Measurements from ENCODE around the gene RFX3.

RFX3 gene

DNA sequence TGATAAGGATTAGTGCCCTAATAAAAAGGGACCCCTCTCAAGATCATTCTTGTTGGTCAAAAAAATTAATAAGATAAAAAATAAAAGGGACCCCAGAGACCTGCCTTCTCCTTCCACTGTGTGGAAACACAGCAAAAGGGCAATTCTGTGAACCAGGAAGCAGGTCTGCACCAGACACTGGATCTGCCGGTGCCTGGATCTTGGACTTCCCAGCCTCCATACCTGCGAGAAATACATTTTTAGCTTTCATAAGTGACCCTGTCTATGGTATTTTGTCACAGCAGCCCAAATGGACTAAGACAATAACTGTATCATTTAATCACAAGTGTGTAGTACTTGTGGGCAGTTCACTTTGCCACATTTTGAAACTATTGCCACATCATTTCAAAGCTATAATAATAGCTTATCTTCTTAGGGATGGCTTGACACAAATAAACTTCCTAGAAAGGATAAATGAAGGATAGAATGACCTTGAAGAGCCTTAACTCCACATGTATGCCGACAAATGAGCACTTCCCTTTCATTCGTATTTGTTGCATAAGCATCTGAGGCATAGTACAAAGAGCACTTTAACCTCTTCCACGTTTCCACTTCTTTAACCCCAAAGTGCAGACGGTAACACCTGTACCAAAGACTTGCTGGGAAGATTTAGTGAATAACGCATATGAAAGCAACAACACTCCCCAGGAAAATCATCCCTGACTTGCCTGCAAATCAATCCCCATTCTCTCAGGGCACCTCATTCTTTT is 336.5 kb downstream of the RFX3 start:
- Histone ChIP-seq H3K36me3 (ENCODE audit: control insufficient read depth in 4 of 4, insufficient read depth in 4 of 4, low read length in 3 of 4) (no peaks in the 10 kb centered on the region), H3K4me3 (ENCODE audit: control insufficient read depth in 1 of 7, extremely low read depth in 1 of 7, insufficient read depth in 4 of 7, low read depth in 2 of 7, low read length in 6 of 7) (no peak overlapping the region), H3K27ac (ENCODE audit: insufficient read depth in 1 of 2, low read depth in 1 of 2, low read length in 2 of 2, poor library complexity in 1 of 2, severe bottlenecking in 2 of 2) (no peak overlapping the region), H3K4me1 (ENCODE audit: control extremely low read depth in 1 of 4, control insufficient read depth in 4 of 4, insufficient read depth in 4 of 4, low read length in 3 of 4) (no peaks in the 10 kb centered on the region), H3K27me3 (replicated peaks in 2 of 5; ENCODE audit: control insufficient read depth in 4 of 5, insufficient read depth in 5 of 5, low read length in 4 of 5) (peaks cover 0 to 3% (median 0%) of the 10 kb centered on the region in 5 experiments), H3K9me3 (ENCODE audit: control extremely low read depth in 1 of 5, control insufficient read depth in 4 of 5, insufficient read depth in 2 of 5, low read depth in 1 of 5, low read length in 4 of 5) (no peaks in the 10 kb centered on the region)
- POLR2A ChIA-PET: no interaction called here
- WGBS (ENCODE audit: insufficient coverage): 92% methylated on average over 4 of the region's 7 CpGs
- DNase-seq: no peak
- CTCF ChIA-PET: interaction anchor here (2.5 to 4.4 kb wide), 2 partner anchors 8 to 331 kb away, joined by 9 to 23 read pairs; no protein-coding TSS in a partner anchor

DNA sequence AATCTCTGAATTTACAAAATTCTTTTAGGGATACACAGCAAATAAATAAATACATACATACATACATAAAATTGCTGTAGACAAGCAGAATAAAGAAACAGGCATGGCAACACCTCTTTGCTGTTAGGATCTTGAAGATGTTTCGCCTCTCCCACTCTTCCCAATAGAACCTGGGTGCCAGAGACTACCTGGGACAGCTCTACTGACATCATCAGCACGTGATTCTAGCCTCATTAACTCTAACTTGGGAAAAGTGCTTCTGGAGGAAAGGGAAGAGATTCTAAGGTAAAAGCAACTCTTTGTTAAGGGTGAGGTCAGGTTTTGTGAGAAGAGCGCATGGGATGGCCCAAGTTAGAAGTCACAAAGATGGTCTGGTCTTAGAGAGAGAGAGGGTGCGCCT is 339.1 kb downstream of the RFX3 start:
- CTCF ChIA-PET: interaction anchor here (4.4 kb wide), 1 partner anchor 328 kb away, joined by 23 read pairs; no protein-coding TSS in a partner anchor
- no peak overlapping the region for H3K4me3 ChIP-seq (ENCODE audit: control insufficient read depth in 1 of 7, extremely low read depth in 1 of 7, insufficient read depth in 4 of 7, low read depth in 2 of 7, low read length in 6 of 7)
- peaks cover 0 to 2% (median 1%) of the 10 kb centered on the region in 4 experiments for H3K4me1 ChIP-seq (ENCODE audit: control extremely low read depth in 1 of 4, control insufficient read depth in 4 of 4, insufficient read depth in 4 of 4, low read length in 3 of 4)
- H3K27ac ChIP-seq (ENCODE audit: insufficient read depth in 1 of 2, low read depth in 1 of 2, low read length in 2 of 2, poor library complexity in 1 of 2, severe bottlenecking in 2 of 2): no peak overlapping the region
- POLR2A ChIA-PET: no interaction called here
- no peaks in the 10 kb centered on the region for H3K9me3 ChIP-seq (ENCODE audit: control extremely low read depth in 1 of 5, control insufficient read depth in 4 of 5, insufficient read depth in 2 of 5, low read depth in 1 of 5, low read length in 4 of 5)
- no peaks in the 10 kb centered on the region for H3K36me3 ChIP-seq (ENCODE audit: control insufficient read depth in 4 of 4, insufficient read depth in 4 of 4, low read length in 3 of 4)
- WGBS (ENCODE audit: insufficient coverage): 71% methylated on average over 2 of the region's 4 CpGs
- H3K27me3 ChIP-seq (replicated peaks in 2 of 5; ENCODE audit: control insufficient read depth in 4 of 5, insufficient read depth in 5 of 5, low read length in 4 of 5): peaks cover 0 to 15% (median 0%) of the 10 kb centered on the region in 5 experiments
- DNase-seq: no peak

DNA sequence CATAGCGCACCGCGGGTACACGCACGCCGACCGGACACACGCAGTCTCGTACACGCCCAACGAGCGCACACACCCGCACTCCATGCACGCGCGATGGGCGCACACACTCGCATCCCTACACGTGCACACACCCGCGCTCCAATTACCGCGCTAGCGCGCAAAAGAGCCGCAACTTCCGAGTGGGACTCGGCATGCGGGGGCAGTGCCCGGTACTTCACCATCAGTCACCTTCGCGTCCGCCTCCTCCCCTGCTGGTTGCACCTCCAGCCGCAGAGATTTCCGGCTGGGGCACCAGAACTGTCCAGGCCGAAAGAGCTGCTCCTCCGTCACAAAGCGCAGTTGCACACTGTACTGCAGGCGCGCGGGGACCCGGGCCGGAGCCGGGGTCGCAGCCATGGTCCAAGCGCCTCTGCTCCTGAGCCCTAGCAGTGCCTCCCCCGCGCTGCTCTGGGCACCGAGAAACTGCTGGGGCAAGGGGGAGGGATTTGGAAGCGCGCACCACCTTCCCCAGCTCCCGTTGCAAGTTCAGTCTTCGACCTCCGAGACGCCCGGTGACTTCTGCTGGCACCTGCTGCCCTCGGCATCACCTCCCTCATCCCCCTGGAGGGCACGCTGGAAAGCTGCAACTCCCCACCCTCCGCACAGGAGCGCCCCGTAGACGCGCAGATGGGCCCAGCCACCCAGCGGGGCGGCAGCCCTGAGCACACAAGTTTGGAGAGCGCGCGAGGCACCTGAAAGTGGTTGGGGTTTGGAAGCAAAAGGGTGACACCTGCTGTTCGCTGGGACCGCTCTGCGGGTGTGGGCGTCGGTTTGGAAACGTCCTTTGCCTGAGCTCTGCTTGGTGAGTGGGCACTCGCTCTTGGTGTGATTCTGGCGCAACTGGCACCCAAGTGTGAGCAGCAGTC is 344.5 kb downstream of the RFX3 start:
- H3K4me3 ChIP-seq (ENCODE audit: control insufficient read depth in 1 of 7, extremely low read depth in 1 of 7, insufficient read depth in 4 of 7, low read depth in 2 of 7, low read length in 6 of 7): peak overlapping the region; percentile 34 to 81 (median 65)
- H3K36me3 ChIP-seq (ENCODE audit: control insufficient read depth in 4 of 4, insufficient read depth in 4 of 4, low read length in 3 of 4): no peaks in the 10 kb centered on the region
- POLR2A ChIA-PET: no interaction called here
- peak; percentile 83 to 91 (median 90) for DNase-seq
- under 1% methylated on average over 74 of the region's 76 CpGs for whole genome bisulfite sequencing (ENCODE audit: insufficient coverage)
- H3K27me3 ChIP-seq (replicated peaks in 2 of 5; ENCODE audit: control insufficient read depth in 4 of 5, insufficient read depth in 5 of 5, low read length in 4 of 5): peaks cover 0 to 24% (median 13%) of the 10 kb centered on the region in 5 experiments
- no peaks in the 10 kb centered on the region for H3K9me3 ChIP-seq (ENCODE audit: control extremely low read depth in 1 of 5, control insufficient read depth in 4 of 5, insufficient read depth in 2 of 5, low read depth in 1 of 5, low read length in 4 of 5)
- H3K27ac ChIP-seq (ENCODE audit: insufficient read depth in 1 of 2, low read depth in 1 of 2, low read length in 2 of 2, poor library complexity in 1 of 2, severe bottlenecking in 2 of 2): no peak overlapping the region
- H3K4me1 ChIP-seq (ENCODE audit: control extremely low read depth in 1 of 4, control insufficient read depth in 4 of 4, insufficient read depth in 4 of 4, low read length in 3 of 4): peaks cover under 1 to 32% (median 22%) of the 10 kb centered on the region in 4 experiments
- CTCF ChIA-PET: interaction anchor here (0.7 to 8.8 kb wide), 23 partner anchors 9 to 337 kb away, joined by 3 to 100 read pairs (median 4); partner anchors contain the start of gene PUM3

DNA sequence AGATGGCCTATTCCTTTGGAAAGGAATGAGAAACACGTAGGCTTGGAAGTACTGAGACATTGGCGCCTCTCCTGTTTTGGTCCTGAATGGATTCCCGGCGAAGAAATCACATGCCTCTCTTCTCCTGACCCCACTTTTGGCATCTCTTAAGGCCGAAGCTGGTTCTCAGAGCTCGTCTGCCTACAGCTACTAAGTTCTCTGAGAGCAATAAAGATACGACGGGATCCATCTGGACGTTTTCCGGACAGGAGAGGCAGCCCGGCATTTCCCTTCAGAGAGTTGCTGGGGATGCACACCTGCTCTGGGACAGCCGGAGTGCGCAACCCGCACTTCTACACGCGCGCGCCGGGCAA is 345.1 kb downstream of the RFX3 start:
- Histone ChIP-seq H3K27me3 (replicated peaks in 2 of 5; ENCODE audit: control insufficient read depth in 4 of 5, insufficient read depth in 5 of 5, low read length in 4 of 5) (peaks cover 0 to 24% (median 13%) of the 10 kb centered on the region in 5 experiments), H3K4me3 (ENCODE audit: control insufficient read depth in 1 of 7, extremely low read depth in 1 of 7, insufficient read depth in 4 of 7, low read depth in 2 of 7, low read length in 6 of 7) (peak overlapping the region; percentile 34 to 81 (median 65)), H3K27ac (ENCODE audit: insufficient read depth in 1 of 2, low read depth in 1 of 2, low read length in 2 of 2, poor library complexity in 1 of 2, severe bottlenecking in 2 of 2) (no peak overlapping the region), H3K36me3 (ENCODE audit: control insufficient read depth in 4 of 4, insufficient read depth in 4 of 4, low read length in 3 of 4) (no peaks in the 10 kb centered on the region), H3K4me1 (ENCODE audit: control extremely low read depth in 1 of 4, control insufficient read depth in 4 of 4, insufficient read depth in 4 of 4, low read length in 3 of 4) (peaks cover 3 to 38% (median 28%) of the 10 kb centered on the region in 4 experiments), H3K9me3 (ENCODE audit: control extremely low read depth in 1 of 5, control insufficient read depth in 4 of 5, insufficient read depth in 2 of 5, low read depth in 1 of 5, low read length in 4 of 5) (no peaks in the 10 kb centered on the region)
- CTCF ChIA-PET: interaction anchor here (0.8 to 8.8 kb wide), 13 partner anchors 10 to 337 kb away, joined by 3 to 100 read pairs (median 4); partner anchors contain the start of gene PUM3
- 38% methylated on average over 19 of the region's 19 CpGs for WGBS (ENCODE audit: insufficient coverage)
- POLR2A ChIA-PET: interaction anchor here (0.5 kb wide), 1 partner anchor 1167 kb away, joined by 3 read pairs; no protein-coding TSS in a partner anchor
- no peak for DNase-seq

DNA sequence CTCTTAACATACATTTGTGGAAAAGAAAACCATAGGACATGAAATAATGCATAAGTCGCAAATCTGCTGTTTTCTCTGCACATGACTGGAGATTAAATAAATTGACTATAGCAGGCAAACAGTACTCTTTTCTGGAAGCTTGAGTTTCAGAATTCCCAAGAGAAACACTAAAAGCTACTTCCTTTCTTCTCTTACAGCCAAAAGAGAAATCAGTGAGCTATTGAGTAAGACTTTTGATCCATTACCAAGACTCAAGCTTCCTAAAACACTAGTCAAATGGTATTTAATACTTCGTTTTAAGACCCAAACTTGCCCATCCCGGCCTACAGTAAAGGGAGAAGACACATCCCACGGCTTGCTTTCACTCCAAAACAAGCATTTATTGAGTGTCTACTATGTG is 346.1 kb downstream of the RFX3 start:
- H3K27me3 ChIP-seq (replicated peaks in 2 of 5; ENCODE audit: control insufficient read depth in 4 of 5, insufficient read depth in 5 of 5, low read length in 4 of 5): peaks cover 0 to 24% (median 13%) of the 10 kb centered on the region in 5 experiments
- WGBS (ENCODE audit: insufficient coverage): 94% methylated on average over 3 of the region's 4 CpGs
- H3K4me1 ChIP-seq (ENCODE audit: control extremely low read depth in 1 of 4, control insufficient read depth in 4 of 4, insufficient read depth in 4 of 4, low read length in 3 of 4): peaks cover 3 to 39% (median 33%) of the 10 kb centered on the region in 4 experiments
- no peak for DNase-seq
- CTCF ChIA-PET: interaction anchor here (0.9 to 8.8 kb wide), 5 partner anchors 11 to 322 kb away, joined by 3 to 100 read pairs (median 3); no protein-coding TSS in a partner anchor
- H3K4me3 ChIP-seq (ENCODE audit: control insufficient read depth in 1 of 7, extremely low read depth in 1 of 7, insufficient read depth in 4 of 7, low read depth in 2 of 7, low read length in 6 of 7): no peak overlapping the region
- no peaks in the 10 kb centered on the region for H3K36me3 ChIP-seq (ENCODE audit: control insufficient read depth in 4 of 4, insufficient read depth in 4 of 4, low read length in 3 of 4)
- POLR2A ChIA-PET: no interaction called here
- no peaks in the 10 kb centered on the region for H3K9me3 ChIP-seq (ENCODE audit: control extremely low read depth in 1 of 5, control insufficient read depth in 4 of 5, insufficient read depth in 2 of 5, low read depth in 1 of 5, low read length in 4 of 5)
- no peak overlapping the region for H3K27ac ChIP-seq (ENCODE audit: insufficient read depth in 1 of 2, low read depth in 1 of 2, low read length in 2 of 2, poor library complexity in 1 of 2, severe bottlenecking in 2 of 2)

DNA sequence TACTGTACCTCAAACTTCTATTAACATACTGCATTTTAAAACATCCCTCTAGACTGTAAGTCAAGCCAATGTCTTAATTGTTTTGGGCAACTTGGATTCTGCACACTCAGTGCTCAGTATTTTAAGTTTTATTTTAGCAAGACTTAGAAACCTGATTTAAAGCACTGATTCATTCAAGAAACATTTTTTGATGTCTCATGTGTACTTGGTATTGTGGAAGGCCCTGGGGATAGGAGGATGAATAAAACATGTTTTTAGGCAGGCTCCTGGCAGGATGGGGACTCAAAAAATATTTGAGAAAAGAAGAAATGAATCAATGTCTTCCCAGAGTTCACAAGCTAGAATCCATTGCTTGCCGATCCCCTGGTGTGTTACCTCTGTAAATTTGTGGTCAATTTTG is 347.9 kb downstream of the RFX3 start:
- Histone ChIP-seq H3K4me1 (ENCODE audit: control extremely low read depth in 1 of 4, control insufficient read depth in 4 of 4, insufficient read depth in 4 of 4, low read length in 3 of 4) (peaks cover 3 to 39% (median 33%) of the 10 kb centered on the region in 4 experiments), H3K9me3 (ENCODE audit: control extremely low read depth in 1 of 5, control insufficient read depth in 4 of 5, insufficient read depth in 2 of 5, low read depth in 1 of 5, low read length in 4 of 5) (no peaks in the 10 kb centered on the region), H3K36me3 (ENCODE audit: control insufficient read depth in 4 of 4, insufficient read depth in 4 of 4, low read length in 3 of 4) (no peaks in the 10 kb centered on the region), H3K27ac (ENCODE audit: insufficient read depth in 1 of 2, low read depth in 1 of 2, low read length in 2 of 2, poor library complexity in 1 of 2, severe bottlenecking in 2 of 2) (no peak overlapping the region), H3K4me3 (ENCODE audit: control insufficient read depth in 1 of 7, extremely low read depth in 1 of 7, insufficient read depth in 4 of 7, low read depth in 2 of 7, low read length in 6 of 7) (no peak overlapping the region), H3K27me3 (replicated peaks in 2 of 5; ENCODE audit: control insufficient read depth in 4 of 5, insufficient read depth in 5 of 5, low read length in 4 of 5) (peaks cover 0 to 19% (median 13%) of the 10 kb centered on the region in 5 experiments)
- WGBS (ENCODE audit: insufficient coverage): no CpG with 5 or more reads among the region's 1 CpG
- ChIA-PET CTCF (interaction anchor here (6.4 to 8.8 kb wide), 2 partner anchors 303 to 320 kb away, joined by 74 to 100 read pairs; no protein-coding TSS in a partner anchor), POLR2A (no interaction called here)
- no peak for DNase-seq

Data from common myeloid progenitor, CD34-positive (primary cell).